ENCODE results near the gene CLTA.
"Not testable (repeated sequence)": the region's sequence is repeated elsewhere in the genome, so short reads cannot be mapped to it uniquely, and the experiment has no call there.

CLTA gene

GRCh38 chr9:36158917-36159316, 31.8 kb upstream of the CLTA start:
- no peak overlapping the region for H3K4me3 ChIP-seq (ENCODE audit: low read depth, low read length)
- TF ChIP-seq CTCF (IDR thresholded peaks at IDR 0.05; ENCODE audit: low read depth, low read length), result no peak

- H3K4me3 ChIP-seq (ENCODE audit: low read depth, low read length), result not testable (repeated sequence)
Measured at GRCh38 chr9:36159509-36159908, 31.2 kb upstream of the CLTA start.

- not testable (repeated sequence) for H3K4me3 ChIP-seq (ENCODE audit: low read depth, low read length)
Measured at GRCh38 chr9:36160126-36160525, 30.6 kb upstream of the CLTA start.

- no peak for TF ChIP-seq CTCF (IDR thresholded peaks at IDR 0.05; ENCODE audit: low read depth, low read length)
- no peak overlapping the region for H3K4me3 ChIP-seq (ENCODE audit: low read depth, low read length)
Measured at GRCh38 chr9:36161187-36161586, 29.5 kb upstream of the CLTA start.

GRCh38 chr9:36162211-36162738, 28.4 kb upstream of the CLTA start:
- no peak overlapping the region for H3K4me3 ChIP-seq (ENCODE audit: low read depth, low read length)
- TF ChIP-seq CTCF (IDR thresholded peaks at IDR 0.05; ENCODE audit: low read depth, low read length), result no peak

- TF ChIP-seq CTCF (IDR thresholded peaks at IDR 0.05; ENCODE audit: low read depth, low read length), result no peak
- no peak overlapping the region for H3K4me3 ChIP-seq (ENCODE audit: low read depth, low read length)
Measured at GRCh38 chr9:36163049-36163785, 27.5 kb upstream of the CLTA start.

- H3K4me3 ChIP-seq (ENCODE audit: low read depth, low read length), result no peak overlapping the region
- no peak for TF ChIP-seq CTCF (IDR thresholded peaks at IDR 0.05; ENCODE audit: low read depth, low read length)
Measured at GRCh38 chr9:36163786-36164170, 26.9 kb upstream of the CLTA start.

- no peak for TF ChIP-seq CTCF (IDR thresholded peaks at IDR 0.05; ENCODE audit: low read depth, low read length)
- H3K4me3 ChIP-seq (ENCODE audit: low read depth, low read length), result no peak overlapping the region
Measured at GRCh38 chr9:36164372-36164771, 26.3 kb upstream of the CLTA start.
